ENCODE data around the gene FAM47E.

The FAM47E gene

DNA sequence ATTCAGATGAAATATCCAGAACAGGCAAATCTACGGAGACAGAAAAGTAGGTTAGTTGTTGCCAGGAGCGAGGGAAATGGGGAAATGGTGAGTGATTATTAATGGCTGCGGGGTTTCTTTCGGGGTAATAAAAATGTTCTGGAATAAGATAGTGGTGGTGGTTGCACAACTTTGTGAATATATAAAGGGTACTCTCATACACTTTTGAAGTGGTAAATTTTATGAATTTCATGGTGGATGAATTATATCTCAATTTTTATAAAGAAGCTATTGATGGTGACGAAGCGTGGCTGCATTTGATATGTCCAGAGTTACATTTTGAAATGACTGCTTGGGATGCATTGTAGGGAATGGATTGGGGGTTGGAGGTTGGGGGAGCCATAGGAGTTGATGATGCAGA lies 16.3 kb downstream of the FAM47E start:
- ChIA-PET POLR2A (ENCODE audit: low non-redundant PET) (no interaction called here), CTCF (interaction anchor here (0.5 to 0.6 kb wide), 2 partner anchors 14 to 70 kb away, joined by 3 to 4 read pairs; no protein-coding TSS in a partner anchor)
- H3K27ac ChIP-seq = no peak overlapping the region
- no peak for TF ChIP-seq CTCF (conservative IDR thresholded peaks at IDR 0.05; ENCODE audit: low read depth)
- no peak for DNase-seq (ENCODE audit: low spot score)

GRCh38 chr4:76270244-76271175 lies 19.0 kb downstream of the FAM47E start:
- no peak for TF ChIP-seq CTCF (conservative IDR thresholded peaks at IDR 0.05; ENCODE audit: low read depth)
- POLR2A ChIA-PET (ENCODE audit: low non-redundant PET) = no interaction called here
- CTCF ChIA-PET = interaction anchor here (0.7 kb wide), 1 partner anchor 64 kb away, joined by 3 read pairs; no protein-coding TSS in a partner anchor
- no peak overlapping the region for H3K27ac ChIP-seq
- no peak for DNase-seq (ENCODE audit: low spot score)

- no peak for TF ChIP-seq CTCF (conservative IDR thresholded peaks at IDR 0.05; ENCODE audit: low read depth)
- DNase-seq (ENCODE audit: low spot score) = no peak
- CTCF ChIA-PET = no interaction called here
- no peak overlapping the region for H3K27ac ChIP-seq
- POLR2A ChIA-PET (ENCODE audit: low non-redundant PET) = no interaction called here
Measured at GRCh38 chr4:76271248-76271647, 19.7 kb downstream of the FAM47E start.

DNA sequence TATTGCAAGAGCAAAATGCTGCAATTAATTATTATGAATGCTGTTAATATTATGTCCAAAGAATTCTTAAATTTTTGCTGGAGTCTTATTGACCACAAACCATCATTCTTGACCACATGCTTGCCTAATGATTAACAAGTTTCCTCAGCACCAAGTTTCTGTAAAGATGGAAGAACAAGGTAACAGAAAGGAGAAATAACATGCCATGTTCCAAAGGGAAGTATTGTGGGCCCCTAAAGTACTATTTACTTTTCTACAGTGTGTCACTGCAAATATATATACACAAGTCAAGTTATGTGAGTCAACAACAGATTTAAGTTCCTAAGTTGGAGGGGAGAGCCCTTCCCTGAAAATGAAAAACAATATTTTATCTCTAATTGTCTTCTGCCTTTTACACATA lies 20.6 kb downstream of the FAM47E start:
- no peak overlapping the region for H3K27ac ChIP-seq
- POLR2A ChIA-PET (ENCODE audit: low non-redundant PET) = no interaction called here
- CTCF ChIA-PET = no interaction called here
- TF ChIP-seq CTCF (conservative IDR thresholded peaks at IDR 0.05; ENCODE audit: low read depth) = no peak
- DNase-seq (ENCODE audit: low spot score) = no peak

DNA sequence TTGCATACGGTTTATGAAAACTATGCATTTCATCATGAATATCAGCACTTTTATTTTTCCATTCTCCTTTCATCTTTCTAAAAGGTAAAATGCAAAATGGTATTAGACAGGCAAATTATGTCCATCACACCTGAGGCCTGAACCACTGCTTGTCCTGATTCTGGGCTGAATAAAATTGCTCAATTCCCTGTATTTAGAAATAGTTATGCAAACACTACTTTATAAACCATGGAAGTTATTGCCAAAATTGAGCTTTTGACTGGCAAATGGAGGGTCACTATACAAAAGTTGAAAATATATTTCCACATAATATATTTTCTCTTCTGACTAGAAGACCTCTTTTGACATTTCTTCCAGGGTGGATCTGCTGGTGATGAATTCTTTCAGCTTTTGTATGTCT lies 21.1 kb downstream of the FAM47E start:
- DNase-seq (ENCODE audit: low spot score) = no peak
- POLR2A ChIA-PET (ENCODE audit: low non-redundant PET) = no interaction called here
- CTCF ChIA-PET = no interaction called here
- no peak for TF ChIP-seq CTCF (conservative IDR thresholded peaks at IDR 0.05; ENCODE audit: low read depth)
- no peak overlapping the region for H3K27ac ChIP-seq

GRCh38 chr4:76272999-76273398 lies 21.5 kb downstream of the FAM47E start:
- ChIA-PET POLR2A (ENCODE audit: low non-redundant PET) (no interaction called here), CTCF (no interaction called here)
- no peak for TF ChIP-seq CTCF (conservative IDR thresholded peaks at IDR 0.05; ENCODE audit: low read depth)
- DNase-seq (ENCODE audit: low spot score) = no peak
- H3K27ac ChIP-seq = no peak overlapping the region
